Neuronal stem cell (in vitro differentiated cells): ENCODE results near the gene CHL1.

Source experiments
- DNase-seq: peaks from one replicate; pipeline ENCODE4 v3.0.0-alpha.2; 2013; ENCODE audit warnings: low spot score
- H2AFZ ChIP-seq: one replicate; pipeline ENCODE4 v1.6.1; 2013; ENCODE audit warnings: mild to moderate bottlenecking, low read length, inconsistent platforms
- H2AK5ac ChIP-seq: 2 replicates; pipeline ENCODE4 v1.6.1; 2013; ENCODE audit warnings: low read depth, mild to moderate bottlenecking, inconsistent platforms, low read length, moderate library complexity, mixed read lengths
- H2BK120ac ChIP-seq: 2 replicates; pipeline ENCODE4 v1.6.1; 2013; ENCODE audit warnings: low read depth, mild to moderate bottlenecking, inconsistent platforms, low read length, moderate library complexity, mixed read lengths
- H2BK12ac ChIP-seq: one replicate; pipeline ENCODE4 v1.6.1; 2013; ENCODE audit warnings: low read length, inconsistent platforms
- H2BK15ac ChIP-seq: 2 replicates; pipeline ENCODE4 v1.6.1; 2013; ENCODE audit warnings: mild to moderate bottlenecking, low read length, inconsistent platforms, mixed read lengths
- H2BK5ac ChIP-seq: one replicate; pipeline ENCODE4 v1.6.1; 2013; ENCODE audit warnings: inconsistent platforms, mild to moderate bottlenecking, low read length, moderate library complexity
- H3K14ac ChIP-seq: one replicate; pipeline ENCODE4 v1.6.1; 2013; ENCODE audit warnings: low read length, inconsistent platforms
- H3K18ac ChIP-seq: 2 replicates; pipeline ENCODE4 v1.6.1; 2013; ENCODE audit warnings: low read length, inconsistent platforms
- H3K23ac ChIP-seq: 2 replicates; pipeline ENCODE4 v1.6.1; 2013; ENCODE audit warnings: low read depth, mild to moderate bottlenecking, mixed read lengths, low read length, inconsistent platforms; ENCODE audit not compliant: poor library complexity
- H3K27ac ChIP-seq: replicated peaks from 3 replicates; pipeline ENCODE4 v1.5.1; 2013; ENCODE audit warnings: low read length, inconsistent platforms
- H3K27me3 ChIP-seq, 3 experiments: 2 replicates each; pipeline ENCODE4 v1.6.1; 2013; ENCODE audit warnings: low read length in 3 of 3, mild to moderate bottlenecking in 2 of 3, inconsistent platforms in 1 of 3, low read depth in 1 of 3, mixed read lengths in 1 of 3, moderate library complexity in 1 of 3; ENCODE audit not compliant: control insufficient read depth in 3 of 3, insufficient read depth in 3 of 3
- H3K36me3 ChIP-seq, 2 donors: replicated peaks in 1 of 2; 2 replicates each; pipeline ENCODE4 v1.6.1; 2013; ENCODE audit warnings: low read length in 2 of 2; ENCODE audit not compliant: control insufficient read depth in 2 of 2, insufficient read depth in 2 of 2
- H3K4ac ChIP-seq: 2 replicates; pipeline ENCODE4 v1.6.1; 2013; ENCODE audit warnings: inconsistent platforms, mild to moderate bottlenecking, low read length, moderate library complexity
- H3K4me1 ChIP-seq, 2 donors: 1 replicate in 1 of 2; 2 replicates in 1 of 2; pipeline ENCODE4 v1.6.1; 2013; ENCODE audit warnings: low read length in 2 of 2, low read depth in 1 of 2; ENCODE audit not compliant: control insufficient read depth in 2 of 2, insufficient read depth in 1 of 2
- H3K4me2 ChIP-seq: one replicate; pipeline ENCODE4 v1.6.1; 2013; ENCODE audit warnings: mild to moderate bottlenecking, low read length, inconsistent platforms; ENCODE audit not compliant: insufficient read depth, poor library complexity, severe bottlenecking
- H3K4me3 ChIP-seq, 2 donors: 2 replicates each; pipeline ENCODE4 v1.5.1; 2013; ENCODE audit warnings: low read length in 2 of 2, mild to moderate bottlenecking in 2 of 2, inconsistent platforms in 1 of 2, moderate library complexity in 1 of 2
- H3K79me1 ChIP-seq: one replicate; pipeline ENCODE4 v1.6.1; 2013; ENCODE audit warnings: low read depth, mild to moderate bottlenecking, inconsistent platforms, low read length, moderate library complexity
- H3K9ac ChIP-seq: one replicate; pipeline ENCODE4 v1.6.1; 2013; ENCODE audit warnings: mild to moderate bottlenecking, low read depth, low read length, inconsistent platforms; ENCODE audit not compliant: poor library complexity
- H3K9me3 ChIP-seq, 2 donors: replicated peaks in 1 of 2; 2 replicates each; pipeline versions ENCODE3 to v1.6.1; 2013; ENCODE audit warnings: low read length in 2 of 2, mild to moderate bottlenecking in 2 of 2, inconsistent platforms in 1 of 2, low read depth in 1 of 2, mixed read lengths in 1 of 2, moderate library complexity in 1 of 2; ENCODE audit not compliant: control insufficient read depth in 2 of 2, insufficient read depth in 1 of 2
- H4K8ac ChIP-seq: one replicate; pipeline ENCODE4 v1.6.1; 2013; ENCODE audit warnings: low read depth, mild to moderate bottlenecking, inconsistent platforms, low read length, moderate library complexity
- H4K91ac ChIP-seq: one replicate; pipeline ENCODE4 v1.6.1; 2013; ENCODE audit warnings: low read length, low read depth, mild to moderate bottlenecking, inconsistent platforms; ENCODE audit not compliant: poor library complexity
- WGBS, 2 donors: extraction: QIAGEN DNeasy Blood & Tissue Kit; methylation state at CpG; one replicate each; pipeline ENCODE4 v1.1.7; 2013; ENCODE audit warnings: missing lambda C conversion rate in 2 of 2, mixed read lengths in 1 of 2; ENCODE audit not compliant: insufficient read length in 2 of 2, insufficient replicate concordance in 1 of 2; ENCODE audit errors: extremely low coverage in 2 of 2; 5-methylcytosine and 5-hydroxymethylcytosine counted together

The CHL1 gene

DNA sequence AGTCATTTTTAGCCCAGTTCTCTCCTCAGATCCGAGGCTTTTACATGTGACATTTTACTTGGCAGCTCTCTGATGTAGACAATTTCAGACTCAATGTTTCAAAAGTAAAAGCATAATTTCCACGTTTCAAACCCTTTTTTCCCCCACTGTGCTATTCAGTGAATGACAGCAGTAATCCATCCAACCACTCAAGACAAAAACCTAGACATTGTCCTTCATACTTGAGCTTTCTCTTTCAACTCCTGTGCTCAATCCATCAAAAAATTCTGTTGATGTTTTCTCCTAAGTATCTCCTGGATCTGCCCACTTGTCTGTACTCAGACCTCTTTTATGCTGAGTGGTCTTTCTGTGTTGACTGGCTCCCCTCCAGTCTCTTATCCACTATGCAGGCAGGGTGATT, 214.7 kb downstream of the CHL1 start:
- no CpG with 5 or more reads among the region's 2 CpGs for WGBS, 2 donors
- DNase-seq: no peak
- Histone ChIP-seq H3K23ac (no peak overlapping the region), H3K9me3 (no peaks in the 10 kb centered on the region), H3K27ac (no peak overlapping the region), H4K8ac (no peak overlapping the region), H2AFZ (no peak overlapping the region), H2BK12ac (no peak overlapping the region), H2BK15ac (no peak overlapping the region), H3K14ac (no peak overlapping the region), H3K9ac (no peak overlapping the region), H4K91ac (no peak overlapping the region), H3K36me3 (no peaks in the 10 kb centered on the region), H3K4me1 (peaks cover 0 to 1% of the 10 kb centered on the region in 2 donors), H3K79me1 (no peaks in the 10 kb centered on the region), H2BK5ac (no peak overlapping the region), H2AK5ac (no peak overlapping the region), H2BK120ac (no peak overlapping the region), H3K4me3 (no peak overlapping the region), H3K27me3 (no peaks in the 10 kb centered on the region), H3K4me2 (no peak overlapping the region), H3K18ac (no peak overlapping the region), H3K4ac (no peak overlapping the region)

- no peak overlapping the region for H3K18ac ChIP-seq
- H2AK5ac ChIP-seq: no peak overlapping the region
- no peaks in the 10 kb centered on the region for H3K9me3 ChIP-seq
- H2BK12ac ChIP-seq: no peak overlapping the region
- no peak overlapping the region for H2AFZ ChIP-seq
- no peak overlapping the region for H3K23ac ChIP-seq
- no peak overlapping the region for H4K91ac ChIP-seq
- H3K4me3 ChIP-seq: no peak overlapping the region
- H2BK120ac ChIP-seq: no peak overlapping the region
- H3K4ac ChIP-seq: no peak overlapping the region
- no peaks in the 10 kb centered on the region for H3K79me1 ChIP-seq
- peaks cover 0 to 1% of the 10 kb centered on the region in 2 donors for H3K4me1 ChIP-seq
- H4K8ac ChIP-seq: no peak overlapping the region
- H2BK5ac ChIP-seq: no peak overlapping the region
- no peak overlapping the region for H3K14ac ChIP-seq
- DNase-seq: no peak
- H3K27ac ChIP-seq: no peak overlapping the region
- no peaks in the 10 kb centered on the region for H3K27me3 ChIP-seq
- H3K4me2 ChIP-seq: no peak overlapping the region
- no peak overlapping the region for H2BK15ac ChIP-seq
- no peak overlapping the region for H3K9ac ChIP-seq
- H3K36me3 ChIP-seq: no peaks in the 10 kb centered on the region
Measured at GRCh38 chr3:414063-414462, 217.5 kb downstream of the CHL1 start.

GRCh38 chr3:418239-418929, 221.8 kb downstream of the CHL1 start:
- no peak overlapping the region for H2BK15ac ChIP-seq
- H3K9me3 ChIP-seq: no peaks in the 10 kb centered on the region
- H3K27ac ChIP-seq: no peak overlapping the region
- H2AK5ac ChIP-seq: no peak overlapping the region
- no peaks in the 10 kb centered on the region for H3K4me1 ChIP-seq
- H3K27me3 ChIP-seq: no peaks in the 10 kb centered on the region
- H2BK12ac ChIP-seq: no peak overlapping the region
- no peak overlapping the region for H3K4me3 ChIP-seq
- H2BK5ac ChIP-seq: no peak overlapping the region
- no peak overlapping the region for H3K9ac ChIP-seq
- no peak overlapping the region for H4K8ac ChIP-seq
- no peak overlapping the region for H3K23ac ChIP-seq
- H3K4me2 ChIP-seq: no peak overlapping the region
- no peak for DNase-seq
- no peaks in the 10 kb centered on the region for H3K36me3 ChIP-seq
- no peak overlapping the region for H3K18ac ChIP-seq
- no peak overlapping the region for H4K91ac ChIP-seq
- no peaks in the 10 kb centered on the region for H3K79me1 ChIP-seq
- no peak overlapping the region for H3K14ac ChIP-seq
- H2BK120ac ChIP-seq: no peak overlapping the region
- H3K4ac ChIP-seq: no peak overlapping the region
- no peak overlapping the region for H2AFZ ChIP-seq
- 100% methylated on average over 1 to 2 of the region's 7 CpGs for WGBS, 2 donors

DNA sequence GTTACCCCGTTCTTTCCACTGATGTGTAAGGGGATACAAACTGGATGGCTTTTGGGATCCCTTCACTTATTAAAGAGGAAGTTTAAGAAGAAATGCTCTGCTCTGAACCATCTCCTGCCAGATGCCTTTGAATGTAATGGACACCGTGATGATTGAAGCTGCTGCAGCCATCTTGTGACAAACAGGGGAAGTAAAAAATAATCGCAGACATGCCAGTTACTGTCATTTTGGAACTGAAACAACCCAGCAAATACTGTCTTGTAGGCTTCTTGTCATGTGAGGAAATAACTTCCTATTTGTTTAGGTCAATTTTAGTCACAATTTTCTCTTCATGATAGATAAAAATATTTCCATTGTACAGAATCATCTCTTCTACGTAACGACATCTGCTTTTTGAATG, 224.0 kb downstream of the CHL1 start:
- no peaks in the 10 kb centered on the region for H3K36me3 ChIP-seq
- no peaks in the 10 kb centered on the region for H3K79me1 ChIP-seq
- H2BK12ac ChIP-seq: no peak overlapping the region
- no peak overlapping the region for H3K27ac ChIP-seq
- no peak overlapping the region for H3K4me2 ChIP-seq
- no peak overlapping the region for H2AK5ac ChIP-seq
- H2BK15ac ChIP-seq: no peak overlapping the region
- no peak for DNase-seq
- no peak overlapping the region for H4K91ac ChIP-seq
- H3K9ac ChIP-seq: no peak overlapping the region
- H3K4me1 ChIP-seq: no peaks in the 10 kb centered on the region
- H4K8ac ChIP-seq: no peak overlapping the region
- no peak overlapping the region for H3K4ac ChIP-seq
- no peaks in the 10 kb centered on the region for H3K27me3 ChIP-seq
- no peak overlapping the region for H3K23ac ChIP-seq
- WGBS, 2 donors: no CpG with 5 or more reads among the region's 5 CpGs
- no peak overlapping the region for H2BK120ac ChIP-seq
- H2AFZ ChIP-seq: no peak overlapping the region
- no peak overlapping the region for H3K14ac ChIP-seq
- H3K9me3 ChIP-seq: peaks cover 0 to 2% of the 10 kb centered on the region in 2 donors
- H3K4me3 ChIP-seq: no peak overlapping the region
- H3K18ac ChIP-seq: no peak overlapping the region
- no peak overlapping the region for H2BK5ac ChIP-seq
